COR-L47 (cell line): ENCODE data around the gene MRGPRE.

Experiments used
- DNase-seq: peaks from one replicate; lab custom pipeline; 2025; lab: John Stamatoyannopoulos, UW

The MRGPRE gene

GRCh38 chr11:3178349-3178748 lies 53.9 kb downstream of the MRGPRE start:
- DNase-seq = no peak

- no peak for DNase-seq
These were observed 54.3 kb downstream of the MRGPRE start for GRCh38 chr11:3177931-3178330.
